ENCODE measurements around the gene SLC23A2.
"Not testable (repeated sequence)": the region's sequence is repeated elsewhere in the genome, so short reads cannot be mapped to it uniquely, and the experiment has no call there.

The SLC23A2 gene

DNA sequence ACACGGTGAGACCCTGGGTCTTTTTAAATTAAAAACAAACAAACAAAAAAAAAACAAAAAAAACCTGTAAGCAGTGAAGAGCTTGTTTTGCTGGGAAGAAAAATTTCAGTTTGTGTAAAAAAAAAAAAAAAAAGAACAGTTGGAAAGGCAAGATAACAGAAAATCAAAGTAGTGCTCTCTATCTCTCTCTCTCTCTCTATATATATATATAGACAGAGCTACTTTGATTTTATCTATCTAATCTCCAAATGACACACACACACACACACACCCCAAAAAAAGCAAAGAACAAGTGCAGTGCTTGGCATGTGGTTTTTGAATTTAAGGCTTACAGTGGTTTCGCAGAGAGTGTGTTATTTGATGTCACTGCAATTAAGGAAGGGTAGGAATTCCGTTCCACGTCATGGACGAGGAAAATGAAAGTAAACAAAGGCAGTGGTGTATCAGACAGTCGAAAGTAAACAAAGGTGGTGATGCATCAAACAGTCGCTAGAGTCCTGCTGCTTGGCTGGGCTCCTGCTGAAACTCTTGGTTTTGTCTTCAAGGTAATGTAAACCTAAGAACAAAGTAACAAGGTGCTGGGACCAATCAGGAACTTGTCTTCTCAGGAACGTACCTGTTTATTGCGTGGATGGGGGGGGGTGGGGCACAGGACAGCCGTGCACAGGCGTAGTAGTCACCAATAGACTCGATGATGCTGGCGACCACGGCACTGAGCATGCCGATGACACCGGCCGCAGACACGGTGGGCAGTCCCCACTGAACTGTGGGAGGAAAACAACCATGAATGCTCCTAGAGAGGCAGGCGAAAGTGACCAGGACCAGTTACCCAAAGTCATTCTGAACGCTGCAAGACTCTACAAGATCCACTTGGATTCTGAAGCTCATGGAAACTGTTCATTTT is 131.8 kb downstream of the SLC23A2 start:
- no peak for DNase-seq

GRCh38 chr20:4867051-4867450 is 134.3 kb downstream of the SLC23A2 start:
- no peak for DNase-seq

GRCh38 chr20:4866429-4866828 is 134.9 kb downstream of the SLC23A2 start:
- DNase-seq = no peak

GRCh38 chr20:4864311-4864752 is 137.0 kb downstream of the SLC23A2 start:
- DNase-seq = no peak

DNA sequence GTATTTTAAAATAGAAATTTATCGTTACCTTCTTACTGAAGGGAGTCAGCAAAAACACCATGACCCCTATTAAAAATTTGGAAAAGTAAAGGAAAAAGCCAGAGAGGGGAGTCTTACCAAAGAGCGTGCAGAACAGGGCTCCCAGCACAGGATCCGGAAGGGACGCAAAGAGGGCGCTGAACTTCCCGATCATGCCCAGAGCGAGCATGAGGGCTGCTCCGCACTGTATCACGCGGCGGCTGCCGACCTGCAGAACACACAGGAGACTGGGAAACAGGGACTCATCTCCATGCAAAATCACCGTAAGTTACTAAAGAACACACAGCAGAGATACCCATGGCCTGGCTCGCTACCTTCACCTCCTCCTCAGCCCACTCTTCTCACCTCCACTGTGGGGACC is 138.6 kb downstream of the SLC23A2 start:
- DNase-seq = no peak

GRCh38 chr20:4861961-4862360 is 139.3 kb downstream of the SLC23A2 start:
- DNase-seq = no peak

DNA sequence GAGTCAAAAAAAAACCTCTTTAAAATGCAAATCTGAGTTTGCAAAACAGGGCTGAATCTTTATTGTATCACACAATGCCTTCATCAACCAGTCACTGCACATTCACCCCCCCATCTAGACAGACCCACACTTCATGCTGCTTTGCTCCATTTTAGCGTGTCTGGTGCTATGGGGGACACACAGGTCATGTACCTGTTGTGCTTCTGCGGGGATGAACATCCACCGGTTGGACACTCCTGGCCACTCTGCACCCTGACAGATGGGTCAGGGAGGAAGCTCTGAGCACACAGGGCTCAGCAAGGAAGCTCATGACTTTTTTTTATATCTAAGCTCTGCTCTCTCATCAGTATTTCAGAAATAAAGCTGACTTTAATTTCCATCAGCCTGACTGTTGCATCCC is 143.3 kb downstream of the SLC23A2 start:
- DNase-seq = no peak

- no peak for DNase-seq
These were observed 145.1 kb downstream of the SLC23A2 start for GRCh38 chr20:4856022-4856755.

- no peak for DNase-seq
These were observed 145.8 kb downstream of the SLC23A2 start for GRCh38 chr20:4855555-4855954.

DNA sequence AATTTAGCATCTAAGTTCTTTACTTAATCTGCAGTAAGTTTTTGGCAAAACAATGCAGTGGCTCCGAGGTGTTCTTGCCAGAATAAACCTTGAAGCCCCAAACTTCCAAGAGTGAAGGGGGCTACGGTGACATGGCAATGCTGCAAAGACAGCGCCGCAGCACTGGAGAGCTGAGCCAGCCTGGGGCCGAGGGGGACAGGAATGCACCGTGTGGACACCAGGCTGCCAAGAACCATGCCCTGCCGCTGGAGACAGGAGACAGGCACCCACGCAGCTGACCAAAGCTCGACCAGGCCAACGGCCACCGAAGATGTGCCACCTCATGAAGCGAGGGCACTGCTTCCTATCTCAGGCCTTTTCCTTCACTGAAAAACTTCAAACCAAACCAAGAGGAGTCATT is 146.2 kb downstream of the SLC23A2 start:
- DNase-seq = no peak

DNA sequence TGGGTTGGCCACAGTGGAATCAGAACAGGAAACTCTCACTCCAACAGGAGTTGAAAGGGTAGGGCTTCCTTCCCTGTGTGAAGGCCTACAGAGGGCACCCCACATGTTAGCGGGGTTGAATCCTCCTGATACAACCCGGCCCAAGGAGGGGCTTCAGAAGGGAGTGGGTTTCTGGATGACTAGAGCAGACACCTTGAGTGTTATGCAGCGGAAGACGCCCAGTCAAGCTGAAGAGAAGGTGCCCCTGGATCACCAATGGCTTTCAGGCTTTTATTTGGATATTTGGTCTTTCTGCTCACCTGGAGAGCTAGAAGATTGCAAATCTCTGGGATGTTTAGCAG is 146.8 kb downstream of the SLC23A2 start:
- no peak for DNase-seq

DNA sequence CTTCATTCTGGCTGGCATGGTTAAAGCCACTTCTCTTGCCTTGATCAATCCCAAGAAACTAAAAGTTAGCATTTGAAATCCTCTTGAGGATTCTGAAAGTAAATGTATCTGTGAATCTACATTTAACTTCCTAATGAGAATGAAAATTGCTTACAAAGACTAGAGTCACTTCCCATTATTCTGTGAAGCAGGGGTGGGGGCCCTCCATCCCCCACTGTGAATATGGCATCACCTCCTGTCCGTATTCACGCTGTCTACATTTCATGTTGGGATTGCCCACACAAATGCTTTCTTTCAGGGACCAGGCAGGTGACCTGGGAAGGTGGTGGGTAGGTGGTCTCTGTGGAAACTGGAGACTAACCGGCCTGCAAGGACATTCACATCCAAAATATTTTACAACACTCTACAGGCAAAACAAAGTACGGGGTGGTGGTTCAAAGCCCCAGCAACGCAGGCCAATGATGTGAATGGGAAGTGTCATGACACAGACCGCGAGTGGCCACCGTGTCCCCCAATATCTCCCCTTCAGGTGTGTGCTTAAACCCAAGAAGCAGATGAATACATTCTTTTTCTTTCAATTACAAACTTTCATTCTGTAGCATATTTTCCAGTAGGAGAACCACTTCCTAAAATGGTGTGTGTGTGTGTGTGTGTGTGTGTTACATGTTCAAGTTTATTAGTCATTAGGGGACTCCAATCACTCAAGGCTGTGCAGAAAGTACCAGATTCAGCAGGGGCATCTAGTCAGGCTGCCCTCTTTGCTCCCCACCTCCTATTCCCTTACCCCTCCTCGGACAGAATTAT is 147.4 kb downstream of the SLC23A2 start:
- no peak for DNase-seq

GRCh38 chr20:4853004-4853403 is 148.3 kb downstream of the SLC23A2 start:
- no peak for DNase-seq

- DNase-seq = no peak
These were observed 150.3 kb downstream of the SLC23A2 start for GRCh38 chr20:4850960-4851359.

GRCh38 chr20:4848829-4849228 is 152.5 kb downstream of the SLC23A2 start:
- not testable (repeated sequence) for DNase-seq

- DNase-seq = no peak
These were observed 153.3 kb downstream of the SLC23A2 start for GRCh38 chr20:4848041-4848440.

- DNase-seq = no peak
These were observed 154.5 kb downstream of the SLC23A2 start for GRCh38 chr20:4846821-4847220.

GRCh38 chr20:4844751-4845465 is 156.4 kb downstream of the SLC23A2 start:
- DNase-seq = no peak

DNA sequence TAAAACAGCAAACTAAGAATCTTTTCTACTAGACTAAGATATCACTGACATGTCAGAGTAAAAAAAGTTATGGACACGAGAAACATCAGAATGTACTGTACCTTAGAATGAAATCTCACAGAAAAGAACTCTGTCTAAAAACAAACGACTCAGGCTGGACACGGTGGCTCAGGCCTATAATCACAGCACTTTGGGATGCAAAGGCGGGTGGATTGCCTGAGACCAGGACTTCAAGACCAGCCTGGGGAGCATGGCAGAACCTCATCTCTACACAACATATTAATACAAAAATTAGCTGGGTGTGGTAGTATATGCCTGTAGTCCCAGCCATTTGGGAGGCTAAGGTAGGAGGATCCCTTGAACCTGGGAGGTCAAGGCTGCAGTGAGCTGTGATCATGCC is 157.0 kb downstream of the SLC23A2 start:
- no peak for DNase-seq

DNA sequence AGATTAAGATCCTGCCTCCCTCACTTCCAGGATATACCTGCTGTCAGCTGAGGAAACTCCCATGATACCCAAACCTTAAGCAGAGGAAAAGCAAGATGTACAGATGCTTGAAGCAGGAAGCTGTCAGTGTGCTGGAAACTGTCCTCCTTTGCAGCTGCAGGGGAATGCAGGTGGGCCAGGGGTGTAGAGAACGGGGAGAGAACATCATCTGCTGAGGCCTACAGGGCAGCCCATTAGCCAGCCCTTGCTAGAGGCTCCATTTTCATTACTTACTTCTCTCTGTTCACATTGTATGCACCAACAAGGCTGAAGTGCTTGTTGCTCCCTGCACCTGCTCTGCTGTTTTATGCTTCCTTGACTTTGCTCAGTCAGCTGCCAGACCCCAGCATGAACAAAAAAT is 160.5 kb downstream of the SLC23A2 start:
- no peak for DNase-seq

GRCh38 chr20:4838526-4838925 is 162.8 kb downstream of the SLC23A2 start:
- no peak for DNase-seq

DNA sequence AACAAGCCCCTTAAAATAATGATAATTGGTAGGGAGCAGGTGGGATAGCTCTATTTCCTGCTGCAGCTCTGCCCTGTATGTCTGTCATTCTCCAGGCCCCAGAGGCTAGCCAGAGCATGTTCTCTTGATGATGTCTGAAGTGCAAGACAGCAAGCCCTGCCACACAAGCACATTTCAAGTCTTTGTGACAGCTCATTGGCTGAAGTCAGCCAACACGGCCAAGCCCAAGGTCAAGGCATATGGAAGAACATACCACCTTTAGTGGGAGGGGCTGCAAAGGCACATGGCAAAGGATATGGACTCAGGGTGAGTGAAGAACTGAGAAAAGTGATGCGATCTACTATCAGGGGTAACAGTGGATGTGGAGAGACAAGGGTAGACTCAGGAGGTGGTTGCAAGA is 163.6 kb downstream of the SLC23A2 start:
- DNase-seq = no peak

DNA sequence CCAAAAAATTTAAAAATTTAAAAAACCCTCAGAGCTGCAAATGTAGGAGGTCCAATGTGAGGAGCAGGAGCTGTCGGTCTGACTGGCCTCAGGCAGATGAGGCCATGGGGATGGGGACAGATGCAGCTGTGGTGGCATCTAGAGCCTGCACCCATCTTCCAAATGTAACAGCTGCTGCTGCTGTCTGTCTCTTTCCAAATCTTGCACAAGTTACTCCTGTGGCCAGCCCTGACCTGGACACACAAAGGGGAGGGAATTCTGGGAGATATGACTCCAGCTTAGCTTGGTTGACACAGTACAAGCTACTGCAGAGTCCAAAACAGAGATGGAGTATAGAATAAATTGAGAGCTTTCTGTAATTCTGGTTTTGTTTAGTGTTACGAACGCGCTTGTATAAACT is 164.4 kb downstream of the SLC23A2 start:
- DNase-seq = no peak
